ENCODE results near the gene RRAS2. TPM values are rescaled to one million over a fixed set of nuclear protein-coding genes. Genes with fewer than 3 reads are reported as not detected.

Gene RRAS2
- total and polyA plus RNA-seq, 10 of the 15 experiments (the other 5 are each of a cell fraction or from before 2014, with no cell fraction given), result 26.9 to 72.4 (median 45.4) TPM

- TF ChIP-seq, protein P1, sequence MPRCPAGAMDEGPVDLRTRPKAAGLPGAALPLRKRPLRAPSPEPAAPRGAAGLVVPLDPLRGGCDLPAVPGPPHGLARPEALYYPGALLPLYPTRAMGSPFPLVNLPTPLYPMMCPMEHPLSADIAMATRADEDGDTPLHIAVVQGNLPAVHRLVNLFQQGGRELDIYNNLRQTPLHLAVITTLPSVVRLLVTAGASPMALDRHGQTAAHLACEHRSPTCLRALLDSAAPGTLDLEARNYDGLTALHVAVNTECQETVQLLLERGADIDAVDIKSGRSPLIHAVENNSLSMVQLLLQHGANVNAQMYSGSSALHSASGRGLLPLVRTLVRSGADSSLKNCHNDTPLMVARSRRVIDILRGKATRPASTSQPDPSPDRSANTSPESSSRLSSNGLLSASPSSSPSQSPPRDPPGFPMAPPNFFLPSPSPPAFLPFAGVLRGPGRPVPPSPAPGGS (IDR thresholded peaks at IDR 0.05; ENCODE audit: borderline replicate concordance, insufficient read depth, low read depth, low read length, poor library complexity, severe bottlenecking), result no peak
Measured at GRCh38 chr11:14306481-14306880, 52.5 kb downstream of the RRAS2 start (continued).

- no peak for DNase-seq (ENCODE audit: low read depth, low spot score)
- no peak overlapping the region for H3K27ac ChIP-seq (ENCODE audit: control insufficient read depth, insufficient read depth)
- SMC1A ChIA-PET (ENCODE audit: uncharacterized antibody, unreplicated experiment), result interaction anchor here (0.8 to 8.7 kb wide), 14 partner anchors 6 to 353 kb away, joined by 3 to 138 read pairs (median 6); no protein-coding TSS in a partner anchor
- no TSS peak for BruUV-seq (replicated peaks)
- no peak for TF ChIP-seq RBBP5 (conservative IDR thresholded peaks at IDR 0.05)
- TF ChIP-seq IKZF1 (conservative IDR thresholded peaks at IDR 0.05), result no peak
- no peak for TF ChIP-seq POLR2AphosphoS2 (IDR thresholded peaks at IDR 0.05; ENCODE audit: low read depth, low read length)
- TF ChIP-seq CUX1 (IDR thresholded peaks at IDR 0.05; ENCODE audit: insufficient replicate concordance, low read depth, low read length), result no peak
- no peak for TF ChIP-seq IKZF2 (IDR thresholded peaks at IDR 0.05)
- no peak for TF ChIP-seq HDAC6 (IDR thresholded peaks at IDR 0.05; ENCODE audit: unreplicated experiment)
- no peaks in the 10 kb centered on the region for H3K27me3 ChIP-seq (replicated peaks in 1 of 2; ENCODE audit: control insufficient read depth in 2 of 2, insufficient read depth in 2 of 2, low read length in 1 of 2)
- POLR2A ChIA-PET, result interaction anchor here (0.9 to 1.7 kb wide), 3 partner anchors 9 to 25 kb away, joined by 3 to 11 read pairs (median 8); no protein-coding TSS in a partner anchor
- no peaks in the 10 kb centered on the region for H3K36me3 ChIP-seq (ENCODE audit: control insufficient read depth in 2 of 2, insufficient read depth in 2 of 2, low read length in 1 of 2)
- peaks cover 73% of the 10 kb centered on the region for H3K79me2 ChIP-seq (ENCODE audit: control insufficient read depth, insufficient read depth, low read length)
- FAIRE-seq, result no peak
- no peak overlapping the region for H3K4me2 ChIP-seq (ENCODE audit: control insufficient read depth, insufficient read depth)
- no peak overlapping the region for H3K4me3 ChIP-seq
- no peaks in the 10 kb centered on the region for H4K20me1 ChIP-seq (ENCODE audit: control insufficient read depth, insufficient read depth)
- peaks cover 33% of the 10 kb centered on the region for H3K4me1 ChIP-seq (ENCODE audit: control insufficient read depth, insufficient read depth, low read length)
- H3K9me3 ChIP-seq (replicated peaks; ENCODE audit: control insufficient read depth, insufficient read depth, low read length), result no peaks in the 10 kb centered on the region
- RAD21 ChIA-PET (ENCODE audit: unreplicated experiment), result interaction anchor here (0.6 to 8.4 kb wide), 9 partner anchors 44 to 253 kb away, joined by 3 to 123 read pairs (median 4); no protein-coding TSS in a partner anchor
- H2AFZ ChIP-seq (ENCODE audit: control insufficient read depth, low read depth, low read length), result no peak overlapping the region
- intact Hi-C loops (cut with micrococcal nuclease; ENCODE audit: unreplicated experiment) (no loop called here), in situ Hi-C loops (cut with MboI) (no loop called here)
- H3K9ac ChIP-seq (ENCODE audit: control insufficient read depth, insufficient read depth, low read length), result no peak overlapping the region
- ATAC-seq, result no peak
- CTCF ChIA-PET, result interaction anchor here (1.2 to 15.6 kb wide), 12 partner anchors 8 to 195 kb away, joined by 3 to 271 read pairs (median 6); no protein-coding TSS in a partner anchor
- 98% methylated on average over 7 of the region's 7 CpGs for WGBS (ENCODE audit: insufficient coverage, insufficient replicate concordance, low lambda C conversion rate, missing lambda C conversion rate)
Measured at GRCh38 chr11:14305649-14306048, 53.3 kb downstream of the RRAS2 start.
